ENCODE data around the gene TNFRSF14.

GRCh38 chr1:2563205-2563604 is 7.0 kb downstream of the TNFRSF14 start:
- TF ChIP-seq EZH2 (IDR thresholded peaks at IDR 0.05; ENCODE audit: insufficient read depth, poor library complexity, severe bottlenecking), result no peak
- TF ChIP-seq EZH2phosphoT487 (IDR thresholded peaks at IDR 0.05; ENCODE audit: insufficient read depth, low read depth), result no peak
